Nephron progenitor cell (in vitro differentiated cells): ENCODE measurements around the gene PRRT2.

Experiments used
- DNase-seq: peaks from one replicate; pipeline ENCODE4 v3.0.0; 2021
- H3K27ac Mint-ChIP-seq: 2 replicates; pipeline ENCODE4 v1.8.0; 2021; ENCODE audit warnings: mild to moderate bottlenecking, moderate library complexity, mixed read lengths
- H3K27me3 Mint-ChIP-seq: 2 replicates; pipeline ENCODE4 v1.8.0; 2021; ENCODE audit warnings: mild to moderate bottlenecking, low read depth, mixed read lengths; ENCODE audit not compliant: poor library complexity
- H3K36me3 Mint-ChIP-seq: 2 replicates; pipeline ENCODE4 v1.8.0; 2021; ENCODE audit warnings: low read depth, mixed read lengths
- H3K4me1 Mint-ChIP-seq: 2 replicates; pipeline ENCODE4 v1.8.0; 2021; ENCODE audit warnings: mixed read lengths
- H3K4me3 Mint-ChIP-seq: 2 replicates; pipeline ENCODE4 v1.8.0; 2021; ENCODE audit warnings: mild to moderate bottlenecking, moderate library complexity, mixed read lengths
- H3K9me3 Mint-ChIP-seq: 2 replicates; pipeline ENCODE4 v1.8.0; 2021; ENCODE audit warnings: mild to moderate bottlenecking, moderate library complexity, mixed read lengths
- CTCF ChIP-seq: fragments of 200-600 bp; sonication (generic); IDR thresholded peaks from 2 replicates; pipeline ENCODE4 v1.5.0; 2021; ENCODE audit warnings: antibody characterized with exemption

Gene PRRT2

GRCh38 chr16:29820271-29820701 is 8.3 kb downstream of the PRRT2 start, which contains the start of gene MVP:
Gene MVP (plus strand): TSS chr16:29820462. CDS start chr16:29830550, 10,088 bp downstream.
- H3K27ac Mint-ChIP-seq, result peak within 1 kb of the TSS; percentile 85
- H3K4me3 Mint-ChIP-seq, result peak within 1 kb of the TSS; percentile 57
- peak; percentile 27 for DNase-seq
- H3K4me1 Mint-ChIP-seq, result peaks cover 72% of the 10 kb centered on the region
- peaks cover 3% of the 10 kb centered on the region for H3K27me3 Mint-ChIP-seq
- H3K36me3 Mint-ChIP-seq, result peaks cover 21% of the 10 kb centered on the region
- no peaks in the 10 kb centered on the region for H3K9me3 Mint-ChIP-seq
- TF ChIP-seq CTCF, result no peak

GRCh38 chr16:29820730-29821642 is 9.0 kb downstream of the PRRT2 start:
- H3K27ac Mint-ChIP-seq, result peak overlapping the region; percentile 76
- H3K9me3 Mint-ChIP-seq, result no peaks in the 10 kb centered on the region
- peaks cover 21% of the 10 kb centered on the region for H3K36me3 Mint-ChIP-seq
- H3K4me1 Mint-ChIP-seq, result peaks cover 68% of the 10 kb centered on the region
- H3K27me3 Mint-ChIP-seq, result peaks cover 3% of the 10 kb centered on the region
- TF ChIP-seq CTCF, result no peak
- DNase-seq, result no peak
- peak overlapping the region; percentile 57 for H3K4me3 Mint-ChIP-seq

- no peaks in the 10 kb centered on the region for H3K9me3 Mint-ChIP-seq
- peaks cover 3% of the 10 kb centered on the region for H3K27me3 Mint-ChIP-seq
- H3K36me3 Mint-ChIP-seq, result peaks cover 21% of the 10 kb centered on the region
- H3K27ac Mint-ChIP-seq, result peak overlapping the region; percentile 86
- no peak for TF ChIP-seq CTCF
- DNase-seq, result no peak
- no peak overlapping the region for H3K4me3 Mint-ChIP-seq
- peaks cover 62% of the 10 kb centered on the region for H3K4me1 Mint-ChIP-seq
Observed at GRCh38 chr16:29821643-29822115, 9.7 kb downstream of the PRRT2 start.

- Mint-ChIP-seq H3K27me3 (peaks cover 3% of the 10 kb centered on the region), H3K36me3 (peaks cover 3% of the 10 kb centered on the region), H3K4me3 (no peak overlapping the region), H3K9me3 (no peaks in the 10 kb centered on the region), H3K27ac (peak overlapping the region; percentile 33), H3K4me1 (peaks cover 34% of the 10 kb centered on the region)
- no peak for TF ChIP-seq CTCF
- DNase-seq, result no peak
Observed at GRCh38 chr16:29824589-29825144, 12.7 kb downstream of the PRRT2 start.

GRCh38 chr16:29825145-29826044 is 13.4 kb downstream of the PRRT2 start:
- DNase-seq, result no peak
- H3K27me3 Mint-ChIP-seq, result peaks cover 3% of the 10 kb centered on the region
- H3K4me3 Mint-ChIP-seq, result no peak overlapping the region

More at GRCh38 chr16:29825145-29826044, 13.4 kb downstream of the PRRT2 start:
- peaks cover 26% of the 10 kb centered on the region for H3K4me1 Mint-ChIP-seq
- no peak for TF ChIP-seq CTCF
- no peaks in the 10 kb centered on the region for H3K36me3 Mint-ChIP-seq
- H3K27ac Mint-ChIP-seq, result peak overlapping the region; percentile 33
- no peaks in the 10 kb centered on the region for H3K9me3 Mint-ChIP-seq
